ENCODE data around the gene NBEA. TPM values are rescaled to one million over a fixed set of nuclear protein-coding genes. Genes with fewer than 3 reads are reported as not detected.

Gene NBEA
- total RNA-seq, 1 experiment from 2014 or later = 4.1 TPM

DNA sequence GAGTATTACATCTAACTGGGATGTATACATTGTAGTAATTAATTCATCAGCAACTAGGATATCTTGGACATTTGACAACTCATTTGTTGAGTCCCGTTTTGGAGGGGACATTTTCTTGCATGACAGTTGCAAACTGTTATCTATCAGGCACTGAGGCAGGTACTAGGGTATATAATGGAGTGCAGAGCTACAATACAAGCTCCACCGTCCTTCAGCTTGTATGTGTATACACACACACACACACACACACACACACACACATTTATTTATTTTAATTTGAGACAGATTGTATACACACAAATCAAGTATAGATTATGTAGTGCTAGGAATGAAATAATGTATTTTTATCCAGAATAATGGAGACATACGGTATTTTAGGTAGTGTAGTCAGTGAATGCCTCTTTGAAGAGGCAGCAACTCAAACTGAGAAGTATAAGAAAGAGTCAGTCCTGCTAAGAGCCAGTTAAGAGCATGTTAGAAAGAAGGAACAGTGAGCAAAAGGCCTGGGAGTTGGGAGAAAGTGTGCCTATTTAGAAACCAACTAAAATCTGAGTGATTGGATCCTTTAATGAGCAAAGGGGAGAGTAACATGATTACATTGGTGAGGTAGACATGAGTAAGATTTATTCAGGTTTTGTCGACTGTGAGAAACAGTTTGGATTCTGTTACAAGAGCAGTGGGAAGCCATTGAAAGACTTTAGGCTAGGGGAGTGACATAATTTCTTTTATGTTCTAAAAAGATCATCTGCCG, 74.5 kb downstream of the NBEA start:
- Histone ChIP-seq H3K4me1 (ENCODE audit: control insufficient read depth in 1 of 2, insufficient read depth in 2 of 2, low read length in 2 of 2) (no peaks in the 10 kb centered on the region), H3K9me3 (ENCODE audit: control insufficient read depth in 1 of 2, insufficient read depth in 1 of 2, low read depth in 1 of 2, low read length in 2 of 2) (no peaks in the 10 kb centered on the region), H2AFZ (ENCODE audit: low read depth, low read length, poor library complexity, severe bottlenecking) (no peak overlapping the region), H3K36me3 (ENCODE audit: control insufficient read depth in 1 of 2, insufficient read depth in 2 of 2, low read length in 2 of 2) (no peaks in the 10 kb centered on the region), H3K9ac (ENCODE audit: low read length) (no peak overlapping the region), H3K9me2 (ENCODE audit: insufficient read depth) (no peaks in the 10 kb centered on the region), H3K27me3 (ENCODE audit: insufficient read depth, low read length) (no peaks in the 10 kb centered on the region), H3K27ac (ENCODE audit: low read depth, low read length) (no peak overlapping the region), H3K4me3 (replicated peaks in 1 of 2; ENCODE audit: low read depth in 1 of 2, low read length in 2 of 2) (no peak overlapping the region), H4K20me1 (ENCODE audit: insufficient read depth) (no peaks in the 10 kb centered on the region), H3K79me2 (ENCODE audit: insufficient read depth, low read length) (no peaks in the 10 kb centered on the region), H3K4me2 (ENCODE audit: low read length) (no peak overlapping the region)
- RAD21 ChIA-PET (ENCODE audit: low non-redundant PET in 1 of 2, low total read pairs in 2 of 2, uncharacterized antibody in 2 of 2, unreplicated experiment in 2 of 2) = no interaction called here
- ATAC-seq (no peak), DNase-seq (ENCODE audit: low read depth, low spot score) (no peak)
- POLR2A ChIA-PET = no interaction called here
- TF ChIP-seq, protein P1, sequence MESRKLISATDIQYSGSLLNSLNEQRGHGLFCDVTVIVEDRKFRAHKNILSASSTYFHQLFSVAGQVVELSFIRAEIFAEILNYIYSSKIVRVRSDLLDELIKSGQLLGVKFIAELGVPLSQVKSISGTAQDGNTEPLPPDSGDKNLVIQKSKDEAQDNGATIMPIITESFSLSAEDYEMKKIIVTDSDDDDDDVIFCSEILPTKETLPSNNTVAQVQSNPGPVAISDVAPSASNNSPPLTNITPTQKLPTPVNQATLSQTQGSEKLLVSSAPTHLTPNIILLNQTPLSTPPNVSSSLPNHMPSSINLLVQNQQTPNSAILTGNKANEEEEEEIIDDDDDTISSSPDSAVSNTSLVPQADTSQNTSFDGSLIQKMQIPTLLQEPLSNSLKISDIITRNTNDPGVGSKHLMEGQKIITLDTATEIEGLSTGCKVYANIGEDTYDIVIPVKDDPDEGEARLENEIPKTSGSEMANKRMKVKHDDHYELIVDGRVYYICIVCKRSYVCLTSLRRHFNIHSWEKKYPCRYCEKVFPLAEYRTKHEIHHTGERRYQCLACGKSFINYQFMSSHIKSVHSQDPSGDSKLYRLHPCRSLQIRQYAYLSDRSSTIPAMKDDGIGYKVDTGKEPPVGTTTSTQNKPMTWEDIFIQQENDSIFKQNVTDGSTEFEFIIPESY (IDR thresholded peaks at IDR 0.05; ENCODE audit: extremely low read depth, insufficient replicate concordance, low read length) = no peak
- TF ChIP-seq EZH2phosphoT487 (IDR thresholded peaks at IDR 0.05; ENCODE audit: borderline replicate concordance) = no peak
- TF ChIP-seq FOSL1 (IDR thresholded peaks at IDR 0.05; ENCODE audit: low read depth) = no peak
- TF ChIP-seq RAD21 (IDR thresholded peaks at IDR 0.05; ENCODE audit: low read depth) = no peak
- no peak for TF ChIP-seq CBX3 (IDR thresholded peaks at IDR 0.05; ENCODE audit: low read depth)
- TF ChIP-seq, protein P2, sequence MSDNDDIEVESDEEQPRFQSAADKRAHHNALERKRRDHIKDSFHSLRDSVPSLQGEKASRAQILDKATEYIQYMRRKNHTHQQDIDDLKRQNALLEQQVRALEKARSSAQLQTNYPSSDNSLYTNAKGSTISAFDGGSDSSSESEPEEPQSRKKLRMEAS (IDR thresholded peaks at IDR 0.05) = no peak
- TF ChIP-seq CEBPB (IDR thresholded peaks at IDR 0.05; ENCODE audit: low read depth) = no peak
- no peak for TF ChIP-seq SIN3A (IDR thresholded peaks at IDR 0.05; ENCODE audit: low read depth)
- CTCF ChIA-PET = no interaction called here
- intact Hi-C loops (cut with micrococcal nuclease) = no loop called here
- BruUV-seq (replicated peaks) = no TSS peak
